HG03108 (cell line): ENCODE data around the gene MMP19.
"Not testable (repeated sequence)": the region's sequence is repeated elsewhere in the genome, so short reads cannot be mapped to it uniquely, and the experiment has no call there.

Source experiments
- ATAC-seq: cut with Tn5 transposase; IDR thresholded peaks from one replicate; pipeline ENCODE4 v1.9.1; 2021; ENCODE audit warnings: moderate library complexity; ENCODE audit not compliant: unreplicated experiment

The MMP19 gene, protein sequence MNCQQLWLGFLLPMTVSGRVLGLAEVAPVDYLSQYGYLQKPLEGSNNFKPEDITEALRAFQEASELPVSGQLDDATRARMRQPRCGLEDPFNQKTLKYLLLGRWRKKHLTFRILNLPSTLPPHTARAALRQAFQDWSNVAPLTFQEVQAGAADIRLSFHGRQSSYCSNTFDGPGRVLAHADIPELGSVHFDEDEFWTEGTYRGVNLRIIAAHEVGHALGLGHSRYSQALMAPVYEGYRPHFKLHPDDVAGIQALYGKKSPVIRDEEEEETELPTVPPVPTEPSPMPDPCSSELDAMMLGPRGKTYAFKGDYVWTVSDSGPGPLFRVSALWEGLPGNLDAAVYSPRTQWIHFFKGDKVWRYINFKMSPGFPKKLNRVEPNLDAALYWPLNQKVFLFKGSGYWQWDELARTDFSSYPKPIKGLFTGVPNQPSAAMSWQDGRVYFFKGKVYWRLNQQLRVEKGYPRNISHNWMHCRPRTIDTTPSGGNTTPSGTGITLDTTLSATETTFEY

GRCh38 chr12:55842681-55843429 lies at the start of gene MMP19:
TSS of gene MMP19 (minus strand) at chr12:55842936. CDS start at chr12:55842830, 106 bp downstream.
- no peak for ATAC-seq

GRCh38 chr12:55891310-55891709 lies 48.6 kb upstream of the MMP19 start:
- no peak for ATAC-seq

- no peak for ATAC-seq
These were observed 42.4 kb upstream of the MMP19 start for GRCh38 chr12:55885113-55885512.

DNA sequence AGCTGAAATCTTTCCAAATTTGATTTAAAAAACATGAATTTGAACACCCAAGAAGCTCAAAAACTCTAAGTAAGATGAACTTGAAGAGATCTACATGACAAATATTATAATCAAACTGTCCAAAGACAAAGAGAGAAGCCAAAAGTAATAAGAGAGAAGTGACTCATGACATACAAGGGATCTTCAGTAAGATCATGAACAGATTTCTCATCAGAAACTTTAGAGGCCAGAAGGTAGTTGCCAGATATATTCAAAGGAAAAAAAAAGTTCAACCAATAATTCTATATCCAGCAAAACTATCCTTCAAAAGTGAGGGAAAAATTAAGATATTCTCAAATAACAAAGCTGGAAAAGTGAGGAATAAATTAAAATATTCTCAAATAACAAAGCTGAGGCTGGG lies 35.1 kb upstream of the MMP19 start:
- no peak for ATAC-seq

DNA sequence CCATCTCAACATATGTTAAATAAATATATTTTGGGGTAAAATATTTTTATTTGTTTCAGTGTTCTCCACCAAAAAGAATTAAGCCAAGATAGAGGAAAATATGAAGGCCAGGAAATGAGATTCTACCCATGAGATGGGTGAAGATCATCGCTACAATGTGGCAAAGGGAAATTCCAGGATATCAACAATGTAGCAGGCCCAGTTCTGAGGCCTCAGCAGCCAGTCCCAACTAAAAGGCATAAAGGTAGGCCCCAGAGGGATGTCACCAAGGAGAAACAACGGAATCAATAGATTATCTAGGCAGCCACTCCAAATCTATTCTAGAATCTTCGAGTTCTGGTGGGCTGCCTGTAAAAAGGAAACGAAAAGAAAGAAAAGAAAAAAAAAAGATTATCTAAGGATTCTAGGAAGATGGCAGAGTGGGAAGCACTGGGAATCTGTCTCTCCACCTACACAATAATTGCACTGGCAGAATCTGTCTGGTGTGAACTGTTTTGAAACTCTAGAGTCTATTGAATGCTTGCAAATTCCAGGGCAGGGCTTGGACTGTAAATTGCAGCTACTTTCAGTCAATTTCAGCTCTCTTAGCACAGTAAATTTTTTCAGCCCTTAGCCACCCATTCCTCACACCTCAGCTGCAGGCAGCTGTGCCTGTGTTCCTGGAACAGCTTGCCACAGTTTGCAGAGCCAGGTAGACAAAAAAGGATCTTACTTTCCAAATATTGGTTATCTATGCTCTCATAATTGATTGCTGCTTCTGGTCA lies 33.1 kb upstream of the MMP19 start:
- ATAC-seq: no peak

DNA sequence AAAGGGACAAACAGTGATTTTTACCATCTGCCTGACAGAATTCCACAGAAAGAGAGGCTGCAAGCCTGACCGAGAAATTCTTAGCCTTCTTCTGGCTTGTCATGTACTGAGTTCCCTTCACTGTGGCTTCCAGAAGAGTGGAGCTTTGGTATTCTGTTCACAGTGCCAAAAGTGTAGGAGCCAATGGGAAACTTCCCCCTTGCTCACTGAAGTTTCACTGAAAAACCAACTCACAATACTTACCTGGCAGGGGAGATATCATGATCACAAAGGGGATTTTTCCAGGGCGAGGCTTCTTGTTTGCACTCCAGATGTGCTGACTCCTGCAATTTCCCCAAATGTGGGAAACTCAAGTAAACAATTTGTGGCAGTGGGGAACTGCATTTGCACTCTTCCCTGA lies 31.7 kb upstream of the MMP19 start:
- ATAC-seq: no peak

DNA sequence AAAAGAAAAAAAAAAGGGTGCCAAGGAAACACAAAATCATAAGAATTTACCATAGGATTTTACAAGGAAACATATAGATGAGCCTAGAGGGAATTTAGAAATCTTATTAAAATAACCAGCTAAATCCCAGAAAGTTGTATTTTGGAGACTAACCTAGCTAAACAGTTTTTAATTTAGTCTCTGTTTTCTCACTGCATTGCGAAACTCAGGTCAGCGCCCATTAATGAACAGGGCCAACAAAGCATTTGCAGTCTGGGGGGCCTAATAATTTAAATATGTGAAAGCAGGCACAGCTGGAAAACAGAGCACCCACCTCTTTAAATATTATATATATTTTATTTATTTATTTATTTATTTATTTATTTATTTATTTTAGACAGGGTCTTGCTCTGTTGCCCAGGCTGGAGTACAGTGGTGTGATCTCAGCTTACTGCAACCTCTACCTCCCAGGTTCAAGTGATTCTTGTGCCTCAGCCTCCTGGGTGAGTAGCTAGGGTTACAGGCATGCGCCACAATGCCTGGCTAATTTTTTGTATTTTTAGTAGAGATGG lies 23.8 kb upstream of the MMP19 start:
- ATAC-seq: not testable (repeated sequence)

- ATAC-seq: no peak
These were observed 22.6 kb upstream of the MMP19 start for GRCh38 chr12:55865327-55865726.

DNA sequence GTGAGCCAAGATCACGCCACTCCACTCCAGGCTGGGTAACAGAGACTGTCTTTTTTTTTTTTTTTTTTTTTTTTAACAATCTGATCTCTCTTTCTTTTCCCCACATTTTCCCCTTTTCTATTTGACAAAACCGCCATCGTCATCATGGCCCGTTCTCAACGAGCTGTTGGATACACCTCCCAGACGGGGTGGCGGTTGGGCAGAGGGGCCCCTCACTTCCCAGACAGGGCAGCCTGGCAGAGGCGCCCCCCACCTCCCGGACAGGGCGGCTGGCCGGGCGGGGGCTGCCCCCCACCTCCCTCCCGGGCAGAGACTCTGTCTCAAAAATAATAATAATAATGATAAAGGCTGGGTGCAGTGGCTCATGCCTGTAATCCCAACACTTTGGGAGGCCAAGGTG lies 20.2 kb upstream of the MMP19 start:
- not testable (repeated sequence) for ATAC-seq

DNA sequence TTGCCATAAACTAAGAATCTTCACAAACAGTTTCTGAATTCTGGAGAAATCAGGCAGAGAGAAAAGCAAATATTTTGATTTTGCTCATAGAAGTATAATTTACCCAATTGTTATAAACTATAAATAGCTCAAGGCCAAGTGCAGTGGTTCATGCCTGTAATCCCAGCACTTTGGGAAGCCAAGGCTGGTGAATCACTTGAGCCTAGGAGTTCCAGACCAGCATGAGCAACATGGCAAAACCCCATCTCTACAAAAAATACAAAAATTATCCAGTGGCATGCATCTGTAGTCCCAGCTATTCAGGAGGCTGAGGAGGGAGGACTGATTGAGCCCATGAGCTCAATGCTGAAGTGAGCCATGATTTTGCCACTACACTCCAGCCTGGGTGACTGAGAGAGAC lies 19.6 kb upstream of the MMP19 start:
- ATAC-seq: no peak

GRCh38 chr12:55861871-55862270 lies 19.1 kb upstream of the MMP19 start:
- no peak for ATAC-seq

DNA sequence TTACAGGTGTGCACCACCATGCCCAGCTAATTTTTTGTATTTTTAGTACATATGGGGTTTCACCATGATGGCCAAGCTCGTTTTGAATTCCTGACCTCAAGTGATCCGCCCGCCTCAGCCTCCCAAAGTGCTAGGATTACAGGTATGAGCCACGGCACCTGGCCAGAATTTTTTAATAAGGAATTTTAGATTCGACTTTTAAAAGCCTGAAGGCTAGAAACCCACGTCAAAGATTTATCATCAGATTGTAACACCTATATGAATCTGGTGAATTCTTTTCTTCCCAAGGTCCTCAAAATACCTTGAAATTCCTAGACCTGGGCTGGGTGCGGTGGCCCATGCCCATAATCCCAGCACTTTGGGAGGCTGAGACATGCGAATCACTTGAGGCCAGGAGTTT lies 18.7 kb upstream of the MMP19 start:
- no peak for ATAC-seq

DNA sequence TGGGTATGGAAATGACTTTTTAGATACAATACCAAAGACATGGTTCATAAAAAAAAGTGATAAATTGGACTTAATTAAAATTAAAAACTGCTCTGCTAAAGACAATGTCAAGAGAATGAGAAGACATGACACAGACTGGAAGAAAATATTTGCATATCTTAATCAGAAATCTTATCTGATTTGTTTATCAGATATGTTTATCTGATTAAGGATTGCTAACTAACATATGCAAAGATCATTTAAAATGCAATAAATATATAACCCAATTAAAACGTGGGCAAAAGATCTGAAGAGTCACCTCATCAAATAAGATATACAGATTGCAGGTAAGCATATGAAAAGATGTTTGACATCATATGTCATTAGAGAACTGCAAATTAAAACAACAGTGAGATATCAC lies 10.0 kb upstream of the MMP19 start:
- ATAC-seq: no peak

DNA sequence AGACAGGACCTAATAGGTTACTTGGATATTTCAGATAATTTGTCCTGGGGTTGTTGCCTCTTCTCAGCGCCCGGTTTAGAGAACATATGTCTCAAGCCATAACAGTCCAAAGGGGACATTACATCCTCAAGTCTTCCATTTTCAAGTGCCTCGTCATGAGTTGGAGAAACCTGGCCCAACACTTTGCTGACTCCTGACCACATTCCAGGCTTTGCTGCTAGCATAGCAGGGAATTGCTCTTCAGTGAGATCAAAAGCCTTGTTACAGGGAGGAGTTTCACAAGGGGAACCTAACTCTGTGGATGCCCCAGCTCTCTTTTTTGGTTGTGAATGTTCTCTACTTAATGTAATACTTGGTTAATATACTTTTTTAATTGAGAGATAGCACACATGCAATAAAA lies 8.2 kb upstream of the MMP19 start:
- no peak for ATAC-seq

DNA sequence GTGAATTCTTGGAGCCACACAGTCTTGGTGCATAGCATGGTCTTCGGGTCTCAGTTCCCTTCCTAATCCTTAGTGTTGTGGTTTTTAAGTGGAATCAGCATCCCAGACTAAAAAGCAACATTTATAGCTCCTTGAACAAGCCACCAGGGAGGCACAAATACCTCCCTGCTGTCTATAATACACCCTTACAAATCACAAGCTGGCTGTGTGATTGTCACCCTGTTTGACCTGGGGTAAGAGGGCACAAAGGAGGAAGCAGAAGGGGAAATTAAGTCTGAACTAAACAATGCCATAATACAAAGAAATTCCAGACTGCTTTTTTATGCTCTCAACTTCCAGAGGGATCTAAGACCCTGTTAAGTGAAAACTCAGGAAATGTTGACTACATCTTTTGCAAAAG lies 7.7 kb upstream of the MMP19 start:
- no peak for ATAC-seq

DNA sequence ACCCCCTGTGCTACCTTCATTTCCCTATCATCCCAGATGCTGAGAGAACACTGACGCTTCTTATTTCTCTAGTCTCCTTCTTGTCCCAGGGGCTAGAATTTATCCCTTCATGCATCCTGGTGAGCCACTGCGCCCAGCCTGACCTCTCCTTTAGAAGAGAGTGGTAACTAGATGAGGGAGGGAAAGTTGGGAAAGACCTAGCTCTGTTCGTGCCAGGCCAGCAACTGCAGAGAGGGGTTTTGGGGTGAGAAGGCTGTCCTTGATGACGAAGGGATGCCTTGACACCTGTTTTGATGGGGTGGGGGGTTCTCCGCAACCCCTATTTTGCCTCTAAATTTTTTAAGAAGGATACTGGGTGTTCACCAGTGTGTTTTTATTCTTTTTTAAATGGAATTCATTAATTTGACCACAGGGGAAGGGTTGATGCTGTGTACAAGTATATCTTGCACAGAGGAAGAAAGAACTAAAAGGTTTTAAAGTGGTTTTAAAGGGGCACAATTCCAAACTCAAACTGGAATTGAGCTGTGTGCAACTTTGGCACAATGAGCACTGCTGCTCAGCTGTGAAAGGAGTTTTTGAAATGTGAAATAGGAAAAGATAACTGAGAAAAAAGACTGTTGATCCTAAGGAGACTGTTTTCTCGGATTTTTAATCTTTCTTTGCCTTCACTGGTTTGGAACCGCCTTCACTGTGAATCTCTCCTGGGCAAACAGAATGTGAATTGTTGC lies 7.0 kb upstream of the MMP19 start:
- ATAC-seq: no peak

GRCh38 chr12:55847603-55848291 lies 5.0 kb upstream of the MMP19 start:
- no peak for ATAC-seq

DNA sequence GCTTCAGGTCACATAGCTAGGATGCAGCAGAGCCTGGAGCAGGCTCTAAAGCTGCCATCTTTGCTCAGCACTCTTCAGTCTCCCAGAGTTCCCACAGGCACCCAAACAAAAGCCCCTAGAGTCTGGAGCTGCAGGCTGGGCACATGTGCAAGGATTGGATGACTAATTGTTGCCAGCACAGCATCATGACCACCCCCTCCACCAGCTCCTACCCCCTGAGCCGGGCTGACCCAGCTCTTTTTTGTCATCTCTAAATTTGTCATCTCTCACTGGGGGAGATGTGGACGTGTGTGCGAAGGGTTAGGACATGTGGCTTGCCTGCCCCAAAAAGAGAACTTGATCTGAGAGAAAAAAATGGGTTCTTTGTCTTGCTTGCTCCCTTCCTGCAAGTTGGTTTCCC lies 4.3 kb upstream of the MMP19 start:
- ATAC-seq: no peak

- ATAC-seq: no peak
These were observed 3.2 kb upstream of the MMP19 start for GRCh38 chr12:55845785-55846496.
